PC-9 (cell line): Measurements from ENCODE around the gene MIA.

Experiments used
- EZH2 ChIP-seq: fragments of 200-600 bp; sonication (generic); IDR thresholded peaks from 2 replicates; pipeline ENCODE4 v1.8.0; 2017; ENCODE audit warnings: antibody characterized with exemption, low read depth
- TF ChIP-seq, protein P1 (sequence below): fragments of 200-600 bp; sonication (generic); conservative IDR thresholded peaks from 2 replicates; pipeline ENCODE4 v1.6.1; 2017; ENCODE audit warnings: mixed run types, antibody characterized with exemption, mild to moderate bottlenecking, moderate library complexity

DNA sequence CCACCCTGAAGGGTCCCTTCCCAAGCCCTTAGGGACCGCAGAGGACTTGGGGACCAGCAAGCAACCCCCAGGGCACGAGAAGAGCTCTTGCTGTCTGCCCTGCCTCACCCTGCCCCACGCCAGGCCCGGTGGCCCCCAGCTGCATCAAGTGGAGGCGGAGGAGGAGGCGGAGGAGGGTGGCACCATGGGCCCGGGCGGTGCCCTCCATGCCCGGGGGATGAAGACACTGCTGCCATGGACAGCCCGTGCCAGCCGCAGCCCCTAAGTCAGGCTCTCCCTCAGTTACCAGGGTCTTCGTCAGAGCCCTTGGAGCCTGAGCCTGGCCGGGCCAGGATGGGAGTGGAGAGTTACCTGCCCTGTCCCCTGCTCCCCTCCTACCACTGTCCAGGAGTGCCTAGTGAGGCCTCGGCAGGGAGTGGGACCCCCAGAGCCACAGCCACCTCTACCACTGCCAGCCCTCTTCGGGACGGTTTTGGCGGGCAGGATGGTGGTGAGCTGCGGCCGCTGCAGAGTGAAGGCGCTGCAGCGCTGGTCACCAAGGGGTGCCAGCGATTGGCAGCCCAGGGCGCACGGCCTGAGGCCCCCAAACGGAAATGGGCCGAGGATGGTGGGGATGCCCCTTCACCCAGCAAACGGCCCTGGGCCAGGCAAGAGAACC, 25.1 kb downstream of the MIA start:
- TF ChIP-seq, protein P1, sequence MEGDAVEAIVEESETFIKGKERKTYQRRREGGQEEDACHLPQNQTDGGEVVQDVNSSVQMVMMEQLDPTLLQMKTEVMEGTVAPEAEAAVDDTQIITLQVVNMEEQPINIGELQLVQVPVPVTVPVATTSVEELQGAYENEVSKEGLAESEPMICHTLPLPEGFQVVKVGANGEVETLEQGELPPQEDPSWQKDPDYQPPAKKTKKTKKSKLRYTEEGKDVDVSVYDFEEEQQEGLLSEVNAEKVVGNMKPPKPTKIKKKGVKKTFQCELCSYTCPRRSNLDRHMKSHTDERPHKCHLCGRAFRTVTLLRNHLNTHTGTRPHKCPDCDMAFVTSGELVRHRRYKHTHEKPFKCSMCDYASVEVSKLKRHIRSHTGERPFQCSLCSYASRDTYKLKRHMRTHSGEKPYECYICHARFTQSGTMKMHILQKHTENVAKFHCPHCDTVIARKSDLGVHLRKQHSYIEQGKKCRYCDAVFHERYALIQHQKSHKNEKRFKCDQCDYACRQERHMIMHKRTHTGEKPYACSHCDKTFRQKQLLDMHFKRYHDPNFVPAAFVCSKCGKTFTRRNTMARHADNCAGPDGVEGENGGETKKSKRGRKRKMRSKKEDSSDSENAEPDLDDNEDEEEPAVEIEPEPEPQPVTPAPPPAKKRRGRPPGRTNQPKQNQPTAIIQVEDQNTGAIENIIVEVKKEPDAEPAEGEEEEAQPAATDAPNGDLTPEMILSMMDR = no peak
- no peak for TF ChIP-seq EZH2
